NCI-H146 (cell line): Measurements from ENCODE around the gene EXOC3L1.
A peak's percentile ranks its signal among the peaks of the same experiment; 100 is the strongest.

Source experiments
- DNase-seq: peaks from one replicate; lab custom pipeline; 2025; lab: John Stamatoyannopoulos, UW

EXOC3L1 gene

GRCh38 chr16:67198238-67198734, 8.3 kb upstream of the EXOC3L1 start:
- DNase-seq = no peak

- no peak for DNase-seq
Measured at GRCh38 chr16:67197704-67198103, 7.8 kb upstream of the EXOC3L1 start.

GRCh38 chr16:67196881-67197280, 6.9 kb upstream of the EXOC3L1 start:
- no peak for DNase-seq

- no peak for DNase-seq
Measured at GRCh38 chr16:67195676-67196075, 5.7 kb upstream of the EXOC3L1 start.

- no peak for DNase-seq
Measured at GRCh38 chr16:67194260-67194659, 4.3 kb upstream of the EXOC3L1 start.

GRCh38 chr16:67193536-67193935, 3.6 kb upstream of the EXOC3L1 start:
- DNase-seq = no peak

GRCh38 chr16:67192781-67193361, 2.9 kb upstream of the EXOC3L1 start:
- DNase-seq = no peak

GRCh38 chr16:67191995-67192681, 2.2 kb upstream of the EXOC3L1 start, which contains the start of gene E2F4:
TSS of gene E2F4 (plus strand) at chr16:67192155. CDS start at chr16:67192228, 73 bp downstream.
- DNase-seq = peak; percentile 77

- DNase-seq = no peak
Measured at GRCh38 chr16:67191411-67191994, 1.6 kb upstream of the EXOC3L1 start.

- no peak for DNase-seq
Measured at GRCh38 chr16:67190448-67191399, 788 bp upstream of the EXOC3L1 start.

GRCh38 chr16:67188798-67189197, 1.1 kb downstream of the EXOC3L1 start:
- no peak for DNase-seq

- DNase-seq = no peak
Measured at GRCh38 chr16:67188323-67188722, 1.6 kb downstream of the EXOC3L1 start.

- DNase-seq = no peak
Measured at GRCh38 chr16:67187175-67187890, 2.6 kb downstream of the EXOC3L1 start.

- no peak for DNase-seq
Measured at GRCh38 chr16:67186550-67186950, 3.4 kb downstream of the EXOC3L1 start.

- no peak for DNase-seq
Measured at GRCh38 chr16:67185651-67186134, 4.2 kb downstream of the EXOC3L1 start.

- peak; percentile 76 for DNase-seq
Measured at GRCh38 chr16:67184995-67185650, 4.8 kb downstream of the EXOC3L1 start.

- peak; percentile 67 for DNase-seq
Measured at GRCh38 chr16:67184453-67184994, 5.4 kb downstream of the EXOC3L1 start.

- peak; percentile 95 for DNase-seq
Measured at GRCh38 chr16:67183627-67184452, 6.1 kb downstream of the EXOC3L1 start, which contains the start of gene MATCAP1. TSS of gene MATCAP1 (minus strand) at chr16:67183963. CDS start at chr16:67180610, 3,353 bp downstream.

GRCh38 chr16:67183284-67183626, 6.7 kb downstream of the EXOC3L1 start:
- DNase-seq = no peak
